H1 (cell line): ENCODE measurements around the gene ZNF273. TPM values are rescaled to one million over a fixed set of nuclear protein-coding genes. Genes with fewer than 3 reads are reported as not detected.

Experiments
- CTCF ChIA-PET: fragments of 300-600 bp; sonication (Branson Sonifier 250); formaldehyde crosslinking; loops from one replicate; lab custom pipeline; 2021; ENCODE audit not compliant: partially characterized antibody; lab: Charles Lee
- POLR2A ChIA-PET: fragments of 300-600 bp; sonication (Branson Sonifier 250); formaldehyde crosslinking; loops from one replicate; lab custom pipeline; 2021; ENCODE audit warnings: inconsistent platforms; ENCODE audit not compliant: partially characterized antibody; lab: Charles Lee
- DNase-seq, 2 experiments: peaks; one replicate each; pipeline versions ENCODE4 v3.0.0 to v3.0.0-alpha.2; 2010 to 2022; ENCODE audit warnings: low spot score in 2 of 2, low read depth in 1 of 2, mixed read lengths in 1 of 2
- FAIRE-seq: peaks from 2 replicates; lab custom pipeline; 2011; peaks lifted over from hg19 to GRCh38; lab: Jason Lieb, UNC
- H2AFZ ChIP-seq: 2 replicates; pipeline ENCODE4 v1.8.1; 2012; ENCODE audit warnings: low read length, inconsistent platforms
- H2AK5ac ChIP-seq: 2 replicates; pipeline ENCODE4 v1.6.1; 2013; ENCODE audit warnings: low read depth, low read length
- H2BK120ac ChIP-seq: replicated peaks from 2 replicates; pipeline ENCODE3; 2013; ENCODE audit warnings: low read depth, low read length, inconsistent platforms
- H2BK12ac ChIP-seq: 2 replicates; pipeline ENCODE4 v1.6.1; 2013; ENCODE audit warnings: low read depth, low read length
- H2BK15ac ChIP-seq: 2 replicates; pipeline ENCODE4 v1.6.1; 2013; ENCODE audit warnings: low read length
- H2BK20ac ChIP-seq: 2 replicates; pipeline ENCODE4 v1.6.1; 2013; ENCODE audit warnings: low read length
- H2BK5ac ChIP-seq: 2 replicates; pipeline ENCODE4 v1.6.1; 2013; ENCODE audit warnings: low read depth, low read length
- H3K14ac ChIP-seq: 2 replicates; pipeline ENCODE4 v1.6.1; 2013; ENCODE audit warnings: inconsistent platforms; ENCODE audit not compliant: insufficient read length
- H3K18ac ChIP-seq: 2 replicates; pipeline ENCODE4 v1.6.1; 2013; ENCODE audit warnings: low read length; ENCODE audit errors: extremely low read depth
- H3K23ac ChIP-seq: 2 replicates; pipeline ENCODE4 v1.6.1; 2013; ENCODE audit warnings: inconsistent platforms; ENCODE audit not compliant: insufficient read length
- H3K23me2 ChIP-seq: 2 replicates; pipeline ENCODE4 v1.6.1; 2013; ENCODE audit warnings: low read depth, low read length
- H3K27ac ChIP-seq: 2 replicates; pipeline ENCODE4 v1.6.1; 2011; ENCODE audit warnings: low read depth, low read length, inconsistent platforms
- H3K27me3 ChIP-seq, 4 experiments: replicated peaks in 1 of 4; 1 replicate in 1 of 4; 2 replicates in 3 of 4; pipeline versions ENCODE4 v1.6.1 to v1.8.1; 2011 to 2013; ENCODE audit warnings: low read length in 3 of 4, mild to moderate bottlenecking in 3 of 4, inconsistent platforms in 2 of 4, mixed read lengths in 2 of 4, moderate library complexity in 1 of 4; ENCODE audit not compliant: control insufficient read depth in 3 of 4, insufficient read depth in 3 of 4; ENCODE audit errors: extremely low read depth in 1 of 4
- H3K36me3 ChIP-seq, 4 experiments: 2 replicates each; pipeline versions ENCODE4 v1.6.1 to v1.8.1; 2011 to 2013; ENCODE audit warnings: mild to moderate bottlenecking in 4 of 4, low read length in 3 of 4, moderate library complexity in 2 of 4, control low read depth in 1 of 4, inconsistent platforms in 1 of 4; ENCODE audit not compliant: insufficient read depth in 4 of 4, control insufficient read depth in 2 of 4
- H3K4ac ChIP-seq: replicated peaks from 2 replicates; pipeline ENCODE3; 2013; ENCODE audit warnings: low read length, low read depth, mixed read lengths, inconsistent platforms; ENCODE audit not compliant: insufficient read length
- H3K4me1 ChIP-seq, 4 experiments: replicated peaks in 1 of 4; 1 replicate in 1 of 4; 2 replicates in 3 of 4; pipeline versions ENCODE4 v1.6.1 to v1.8.1; 2011 to 2013; ENCODE audit warnings: low read length in 3 of 4, inconsistent platforms in 2 of 4, mixed read lengths in 1 of 4; ENCODE audit not compliant: insufficient read depth in 4 of 4, control insufficient read depth in 3 of 4
- H3K4me2 ChIP-seq, 2 experiments: 2 replicates each; pipeline versions ENCODE4 v1.6.1 to v1.8.1; 2011 to 2013; ENCODE audit warnings: low read depth in 2 of 2, low read length in 2 of 2, control low read depth in 1 of 2, inconsistent platforms in 1 of 2, mild to moderate bottlenecking in 1 of 2; ENCODE audit not compliant: insufficient read depth in 1 of 2
- H3K4me3 ChIP-seq, 4 experiments: fragments of 200-600, 300-600 bp in 1 of 4; sonication (generic), shearing (Covaris generic), sonication (Bioruptor Twin) in 1 of 4; 2 replicates each; pipeline versions ENCODE4 v1.5.1 to v1.8.1; 2011 to 2016; ENCODE audit warnings: low read length in 4 of 4, low read depth in 3 of 4, control low read depth in 2 of 4, inconsistent platforms in 2 of 4, mild to moderate bottlenecking in 2 of 4, mixed read lengths in 1 of 4, moderate library complexity in 1 of 4; ENCODE audit not compliant: insufficient read depth in 2 of 4; ENCODE audit errors: extremely low read depth in 1 of 4
- H3K56ac ChIP-seq: replicated peaks from 2 replicates; pipeline ENCODE3; 2013; ENCODE audit warnings: low read depth, mild to moderate bottlenecking, mixed read lengths, low read length, inconsistent platforms; ENCODE audit not compliant: insufficient read length
- H3K79me1 ChIP-seq: 2 replicates; pipeline ENCODE4 v1.6.1; 2013; ENCODE audit warnings: low read depth, low read length, control low read depth
- H3K79me2 ChIP-seq, 2 experiments: 2 replicates each; pipeline versions ENCODE4 v1.6.1 to v1.8.1; 2012 to 2013; ENCODE audit warnings: low read length in 2 of 2, mild to moderate bottlenecking in 2 of 2, inconsistent platforms in 1 of 2; ENCODE audit not compliant: insufficient read depth in 2 of 2, control insufficient read depth in 1 of 2
- H3K9ac ChIP-seq, 4 experiments: replicated peaks in 1 of 4; 1 replicate in 1 of 4; 2 replicates in 3 of 4; pipeline versions ENCODE4 v1.6.1 to v1.8.1; 2011 to 2013; ENCODE audit warnings: low read depth in 3 of 4, low read length in 3 of 4, control low read depth in 2 of 4, mild to moderate bottlenecking in 2 of 4, moderate library complexity in 2 of 4, inconsistent platforms in 1 of 4; ENCODE audit errors: extremely low read depth in 1 of 4
- H3K9me3 ChIP-seq, 2 experiments: 2 replicates each; pipeline versions ENCODE4 v1.6.1 to v1.8.1; 2012 to 2013; ENCODE audit warnings: mild to moderate bottlenecking in 2 of 2, moderate library complexity in 2 of 2, control low read depth in 1 of 2, inconsistent platforms in 1 of 2, low read depth in 1 of 2, low read length in 1 of 2, mixed read lengths in 1 of 2; ENCODE audit not compliant: insufficient read depth in 2 of 2
- H4K20me1 ChIP-seq, 2 experiments: replicated peaks in 1 of 2; 2 replicates each; pipeline versions ENCODE3 to v1.8.1; 2011 to 2013; ENCODE audit warnings: inconsistent platforms in 2 of 2, low read length in 2 of 2, mild to moderate bottlenecking in 1 of 2; ENCODE audit not compliant: insufficient read depth in 2 of 2, control insufficient read depth in 1 of 2
- H4K5ac ChIP-seq: 2 replicates; pipeline ENCODE4 v1.6.1; 2013; ENCODE audit warnings: low read length, low read depth, mixed read lengths, inconsistent platforms; ENCODE audit not compliant: insufficient read length
- H4K8ac ChIP-seq: 2 replicates; pipeline ENCODE4 v1.8.0; 2013; ENCODE audit warnings: mild to moderate bottlenecking, moderate library complexity, low read length, inconsistent platforms; ENCODE audit not compliant: insufficient read depth; ENCODE audit errors: extremely low read depth
- H4K91ac ChIP-seq: replicated peaks from 2 replicates; pipeline ENCODE3; 2013; ENCODE audit warnings: low read length, mixed read lengths, inconsistent platforms; ENCODE audit not compliant: insufficient read length
- ASH2L ChIP-seq: fragments of 200-600, 300-600 bp; sonication (generic); IDR thresholded peaks from one replicate; pipeline ENCODE4 v1.7.1; 2017; ENCODE audit warnings: low read length
- CBX5 ChIP-seq: fragments of 300-800, 300-1000 bp; sonication (generic); IDR thresholded peaks from 2 replicates; pipeline ENCODE4 v1.7.1; 2016; ENCODE audit warnings: antibody characterized with exemption, low read length, low read depth
- CBX8 ChIP-seq: fragments of 300-800, 300-1000 bp; sonication (generic); IDR thresholded peaks from 2 replicates; pipeline ENCODE4 v1.7.1; 2016; ENCODE audit warnings: low read depth, low read length, borderline replicate concordance
- CEBPB ChIP-seq: IDR thresholded peaks from 2 replicates; pipeline ENCODE4 v1.6.1; 2012; ENCODE audit warnings: low read depth, low read length
- EGR1 ChIP-seq: IDR thresholded peaks from 2 replicates; pipeline ENCODE4 v1.6.1; 2011; ENCODE audit warnings: low read depth, low read length, borderline replicate concordance
- EP300 ChIP-seq, 2 experiments: IDR thresholded peaks; 1 replicate in 1 of 2; 2 replicates in 1 of 2; pipeline ENCODE4 v1.6.1; 2011 to 2012; ENCODE audit warnings: low read depth in 2 of 2, low read length in 2 of 2, mild to moderate bottlenecking in 2 of 2, borderline replicate concordance in 1 of 2, inconsistent platforms in 1 of 2, moderate library complexity in 1 of 2
- KDM4A ChIP-seq: IDR thresholded peaks from one replicate; pipeline ENCODE4 v1.7.1; 2012; ENCODE audit warnings: low read depth, mild to moderate bottlenecking, moderate library complexity, low read length, inconsistent platforms; ENCODE audit not compliant: severe bottlenecking
- KDM5A ChIP-seq: fragments of 200-600 bp; IDR thresholded peaks from 2 replicates; pipeline ENCODE4 v1.7.1; 2012; ENCODE audit warnings: mild to moderate bottlenecking, low read length, inconsistent platforms, mixed read lengths
- POU5F1 ChIP-seq: IDR thresholded peaks from 2 replicates; pipeline ENCODE4 v1.6.1; 2011; ENCODE audit warnings: low read depth, mild to moderate bottlenecking, low read length, moderate library complexity
- RBBP5 ChIP-seq: IDR thresholded peaks from 2 replicates; pipeline ENCODE4 v1.7.1; 2012; ENCODE audit warnings: low read depth, mild to moderate bottlenecking, inconsistent platforms, low read length, moderate library complexity, borderline replicate concordance
- SRF ChIP-seq: IDR thresholded peaks from 2 replicates; pipeline ENCODE4 v1.6.1; 2011; ENCODE audit warnings: mild to moderate bottlenecking, low read depth, low read length, moderate library complexity
- USF2 ChIP-seq: IDR thresholded peaks from 2 replicates; pipeline ENCODE4 v1.6.1; 2011; ENCODE audit warnings: low read length, improper control_type of control experiment
- WGBS, 2 experiments: shearing (Covaris generic) in 1 of 2; methylation state at CpG; one replicate each; pipeline versions ENCODE4 v1.1.6 to v1.1.7; 2013 to 2015; ENCODE audit warnings: low lambda C conversion rate in 2 of 2, mixed read lengths in 2 of 2, inconsistent platforms in 1 of 2, low coverage in 1 of 2, missing lambda C conversion rate in 1 of 2; ENCODE audit not compliant: insufficient replicate concordance in 2 of 2, insufficient coverage in 1 of 2, insufficient read length in 1 of 2; ENCODE audit errors: extremely low coverage in 1 of 2, missing lambda C conversion rate in 1 of 2; 5-methylcytosine and 5-hydroxymethylcytosine counted together
- polyA plus RNA-seq, 7 experiments: library from polyadenylated mRNA; depleted of rRNA in 3 of 7; stranded (reverse) in 5 of 7; unstranded in 2 of 7; fragments of >200 nt in 5 of 7; fragments of 200-250 nt in 2 of 7; gene quantifications; 1 replicate in 5 of 7; 2 replicates in 1 of 7; 4 replicates in 1 of 7; pipeline versions ENCODE4 v1.2.1 to v1.2.3, GENCODE V29; 2011 to 2013; ENCODE audit warnings: missing spikeins in 2 of 7, mixed read lengths in 2 of 7
- total RNA-seq: library from RNA; stranded (reverse); fragmentation: NEBNext Ultra II Directional; extraction: Animal tissue kit (Norgen Biotek cat#: 25700); gene quantifications from 2 replicates; pipeline ENCODE4 v1.2.1, GENCODE V29; 2021

Gene ZNF273
- total and polyA plus RNA-seq, 2 of the 8 experiments (the other 6 are each of a cell fraction or from before 2014, with no cell fraction given): 6.2 to 23.2 TPM

GRCh38 chr7:64869121-64869725 lies 33.9 kb upstream of the ZNF273 start:
- ChIA-PET CTCF (no interaction called here), POLR2A (no interaction called here)
- no peak for DNase-seq
- WGBS, 2 experiments: 84% methylated on average over 8 of the region's 8 CpGs; no CpG with 5 or more reads in 1 of the 2 experiments
- Histone ChIP-seq H3K4me2 (no peak overlapping the region), H3K9me3 (peaks cover 15 to 48% of the 10 kb centered on the region in 2 experiments; a peak in 3 of 4 replicates), H3K79me2 (no peaks in the 10 kb centered on the region), H3K4me3 (no peak overlapping the region), H3K4ac (no peak overlapping the region), H2BK120ac (no peak overlapping the region), H3K27me3 (no peaks in the 10 kb centered on the region; a peak in 1 of 7 replicates), H3K18ac (no peak overlapping the region), H2BK12ac (no peak overlapping the region), H3K4me1 (no peaks in the 10 kb centered on the region), H3K9ac (no peak overlapping the region), H2AFZ (no peak overlapping the region), H4K91ac (no peak overlapping the region), H3K56ac (no peak overlapping the region), H4K8ac (no peak overlapping the region), H3K23me2 (0 out of 2 replicates have a peak, but pooled peaks cover 1% of the 10 kb centered on the region), H2BK20ac (no peak overlapping the region), H3K27ac (no peak overlapping the region), H4K5ac (no peak overlapping the region), H3K14ac (no peak overlapping the region), H4K20me1 (no peaks in the 10 kb centered on the region), H2BK15ac (no peak overlapping the region), H3K36me3 (no peaks in the 10 kb centered on the region), H2AK5ac (no peak overlapping the region), H3K23ac (no peak overlapping the region), H2BK5ac (no peak overlapping the region), H3K79me1 (no peaks in the 10 kb centered on the region; the same call in 1 of the 2 replicates)
- no peak for FAIRE-seq
- TF ChIP-seq SRF: no peak
- no peak for TF ChIP-seq POU5F1
- no peak for TF ChIP-seq USF2
- no peak for TF ChIP-seq KDM5A
- no peak for TF ChIP-seq CBX8
- TF ChIP-seq KDM4A: no peak
- TF ChIP-seq CEBPB: no peak
- no peak for TF ChIP-seq RBBP5
- no peak for TF ChIP-seq CBX5
- no peak for TF ChIP-seq EP300 (IDR thresholded peaks at IDR 0.05; ENCODE audit: borderline replicate concordance in 1 of 2, low read depth in 2 of 2, low read length in 2 of 2)
- no peak for TF ChIP-seq ASH2L
- TF ChIP-seq EGR1: no peak
